Right renal pelvis (tissue), 4 donors: ENCODE results near the gene HIVEP3. TPM values are rescaled to one million over a fixed set of nuclear protein-coding genes. Genes with fewer than 3 reads are reported as not detected.

Experiments used
- DNase-seq, 4 donors: peaks; one replicate each; pipeline ENCODE4 v3.0.0-alpha.2; 2013; ENCODE audit warnings: low read depth in 4 of 4, low spot score in 3 of 4, missing footprints in 1 of 4
- polyA plus RNA-seq, 4 donors: library from polyadenylated mRNA; unstranded; fragments of 120-200 nt; gene quantifications; one replicate each; pipeline ENCODE4 v1.2.1, GENCODE V29; 2013; ENCODE audit not compliant: insufficient read length in 4 of 4

HIVEP3 gene
- polyA plus RNA-seq, 4 donors, result 3.9 to 4.9 (median 4.5) TPM

DNA sequence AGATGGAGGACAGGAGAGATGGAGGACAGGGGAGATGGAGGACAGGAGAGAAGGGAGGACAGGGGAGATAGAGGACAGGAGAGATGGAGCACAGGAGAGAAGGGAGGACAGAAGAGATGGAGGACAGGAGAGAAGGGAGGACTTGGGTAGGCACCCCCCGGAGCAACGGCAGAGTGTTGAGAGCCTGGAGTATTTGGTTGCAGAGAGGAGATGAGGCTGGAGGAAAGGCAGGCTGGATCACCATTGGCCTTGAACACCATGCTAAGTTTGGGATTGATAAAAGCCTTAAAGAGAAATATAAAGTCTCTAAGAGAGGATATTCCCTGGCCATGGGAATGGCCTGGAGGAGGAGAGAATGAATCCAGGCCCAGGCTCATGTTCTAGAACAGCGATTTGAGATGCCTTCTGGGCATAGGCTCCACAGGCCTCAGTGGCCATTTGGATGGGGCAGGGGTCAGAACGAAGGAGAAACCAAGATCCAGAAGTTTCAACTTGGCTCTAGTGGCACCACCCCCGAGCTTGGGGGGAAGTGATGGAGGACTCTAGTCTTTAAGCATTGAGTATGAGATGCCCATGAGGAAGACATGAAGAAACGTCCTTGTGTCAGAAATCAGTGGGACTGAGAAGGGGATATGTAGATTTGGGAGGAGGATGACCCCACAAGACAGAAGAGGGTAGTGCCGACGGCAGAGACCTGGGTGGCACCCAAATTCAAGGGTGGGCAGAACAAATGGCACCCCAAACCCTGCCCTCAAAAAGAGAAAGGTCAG, 386.3 kb downstream of the HIVEP3 start:
- DNase-seq, result no peak

DNA sequence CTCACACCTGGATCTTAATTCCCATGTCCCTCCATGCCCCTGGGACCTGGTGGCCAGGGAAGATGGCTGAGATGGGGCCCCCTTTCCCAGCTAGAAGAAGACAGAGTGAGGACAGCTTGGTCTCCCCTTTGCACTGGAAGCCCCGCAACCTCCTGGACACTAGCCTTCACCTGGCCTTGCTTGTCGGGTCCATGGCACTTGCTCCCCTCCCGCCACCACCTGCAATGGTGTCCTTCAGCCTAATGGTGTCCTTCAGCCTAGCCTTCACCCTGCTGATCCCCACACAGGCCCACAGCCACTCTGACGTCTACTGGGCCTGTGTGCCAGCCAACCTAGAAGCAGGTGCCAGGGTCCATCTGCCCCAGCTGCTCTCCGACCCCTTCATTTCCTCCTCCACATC, 388.3 kb downstream of the HIVEP3 start:
- no peak for DNase-seq

DNA sequence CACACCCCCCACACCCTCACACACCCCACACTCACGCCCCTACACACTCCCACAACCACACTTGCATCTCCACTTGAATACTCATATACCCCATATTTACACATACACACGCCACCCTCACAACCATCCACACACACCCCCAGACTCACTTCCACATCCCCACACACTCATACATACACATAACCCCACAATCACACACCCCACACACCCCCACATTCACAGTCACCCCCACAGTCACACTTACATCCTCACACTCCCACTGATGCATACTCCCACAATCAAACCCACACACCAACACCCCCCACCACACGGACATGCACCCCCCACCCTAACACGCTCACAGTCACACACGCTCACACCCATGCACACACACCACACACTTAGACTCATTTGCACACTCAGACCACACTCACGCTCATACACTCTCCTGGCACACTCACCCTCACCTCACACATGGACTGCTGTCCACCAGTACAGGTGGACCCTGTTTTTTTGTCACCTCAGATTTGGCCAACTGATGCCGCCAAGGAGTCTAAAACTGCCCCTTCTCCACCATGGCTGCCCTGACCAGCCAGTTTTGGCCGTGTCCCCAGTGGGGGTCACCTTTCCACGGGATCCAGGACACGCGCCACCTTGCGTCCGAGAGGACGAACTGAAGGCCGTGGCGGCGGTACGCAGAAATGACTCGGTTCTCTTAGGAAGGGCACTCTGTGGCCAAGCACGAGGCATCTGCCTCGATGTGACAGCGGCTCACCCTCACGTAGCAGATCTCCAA, 388.9 kb downstream of the HIVEP3 start:
- DNase-seq, result no peak

DNA sequence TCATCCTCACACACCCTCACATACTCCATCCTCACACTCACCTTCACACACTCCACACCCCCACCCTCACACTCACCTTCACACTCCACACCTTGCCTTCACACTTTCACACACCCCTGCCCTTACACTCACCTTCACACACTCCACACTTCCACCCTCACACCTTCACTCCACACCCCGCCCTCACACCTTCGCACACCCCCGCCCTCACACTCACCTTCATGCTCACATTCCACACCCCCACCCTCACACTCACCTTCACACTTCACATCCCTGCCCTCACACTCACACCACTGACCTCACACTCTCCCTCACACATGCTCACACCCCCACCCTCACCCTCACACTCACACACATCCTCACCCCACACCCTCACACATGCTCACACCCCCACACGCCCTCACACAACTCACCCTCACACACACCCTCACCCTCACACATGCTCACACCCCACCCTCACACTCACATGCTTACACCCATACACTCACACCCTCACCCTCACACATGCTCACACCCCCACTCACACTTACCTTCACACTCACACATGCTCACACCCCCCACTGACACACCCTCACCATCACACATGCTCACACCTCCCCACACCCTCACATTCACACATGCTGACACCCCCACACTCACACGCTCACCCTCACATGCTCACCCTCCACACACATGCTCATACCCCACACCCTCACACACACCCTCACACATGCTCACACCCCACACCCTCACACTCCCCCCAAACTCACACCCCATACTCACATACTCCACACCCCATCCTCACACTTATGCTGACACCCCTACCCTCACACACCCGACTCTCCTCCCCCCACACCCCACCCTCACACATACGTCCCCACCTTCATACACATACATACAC, 389.8 kb downstream of the HIVEP3 start:
- no peak for DNase-seq

GRCh38 chr1:41528106-41528505, 390.6 kb downstream of the HIVEP3 start:
- no peak for DNase-seq

DNA sequence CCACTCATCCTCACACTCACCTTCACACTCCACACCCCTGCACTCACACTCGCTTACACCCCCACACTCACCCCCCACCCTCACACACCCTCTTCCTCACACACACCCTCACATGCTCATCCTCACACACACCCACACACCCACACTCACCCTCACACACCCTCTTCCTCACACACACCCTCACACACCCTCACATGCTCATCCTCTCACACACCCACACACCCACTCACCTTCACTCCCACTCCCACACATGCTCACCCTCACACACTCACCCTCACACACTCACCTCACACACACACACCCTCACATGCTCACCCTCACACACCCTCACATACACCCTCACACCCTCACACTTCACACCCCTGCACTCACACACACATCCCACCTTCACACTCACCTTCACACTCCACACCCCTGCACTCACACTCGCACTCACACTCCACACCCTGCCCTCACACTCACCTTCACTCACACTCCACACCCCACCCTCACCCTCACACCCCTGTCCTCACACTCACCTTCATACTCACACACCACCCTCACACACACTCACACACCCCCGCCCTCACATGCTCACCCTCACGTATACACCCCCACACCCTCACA, 391.7 kb downstream of the HIVEP3 start:
- DNase-seq, result no peak

DNA sequence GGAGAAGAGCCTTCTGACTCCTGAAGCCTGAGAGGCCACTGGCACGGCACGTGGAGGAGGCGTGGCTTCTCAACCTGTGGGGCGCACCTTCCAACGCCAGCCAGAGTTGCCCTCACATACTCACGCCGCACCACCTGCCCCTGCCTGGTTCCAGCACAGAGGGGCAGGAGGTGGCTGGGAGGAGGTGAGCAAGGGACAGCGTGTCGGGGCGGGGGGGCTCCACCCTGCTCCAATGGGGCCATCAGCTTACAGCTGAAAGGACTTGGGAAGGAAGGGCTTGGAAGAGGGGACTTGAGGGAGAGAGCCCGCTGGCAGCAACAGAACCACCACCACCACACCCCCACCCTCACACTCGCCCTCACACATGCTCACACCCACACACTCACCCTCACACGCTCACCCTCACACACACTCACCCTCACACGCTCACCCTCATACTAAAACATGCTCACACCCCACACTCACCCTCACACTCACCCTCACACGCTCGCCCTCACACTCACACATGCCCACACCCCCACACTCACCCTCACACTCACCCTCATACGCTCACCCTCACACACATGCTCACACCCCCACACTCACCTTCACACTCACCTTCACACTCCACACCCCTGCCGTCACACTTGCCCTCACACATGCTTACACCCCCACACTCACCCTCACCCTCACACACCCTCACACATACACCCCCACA, 392.7 kb downstream of the HIVEP3 start:
- DNase-seq, result no peak

GRCh38 chr1:41524676-41525675, 393.7 kb downstream of the HIVEP3 start:
- no peak for DNase-seq

- no peak for DNase-seq
These were observed 394.6 kb downstream of the HIVEP3 start for GRCh38 chr1:41523949-41524675.

DNA sequence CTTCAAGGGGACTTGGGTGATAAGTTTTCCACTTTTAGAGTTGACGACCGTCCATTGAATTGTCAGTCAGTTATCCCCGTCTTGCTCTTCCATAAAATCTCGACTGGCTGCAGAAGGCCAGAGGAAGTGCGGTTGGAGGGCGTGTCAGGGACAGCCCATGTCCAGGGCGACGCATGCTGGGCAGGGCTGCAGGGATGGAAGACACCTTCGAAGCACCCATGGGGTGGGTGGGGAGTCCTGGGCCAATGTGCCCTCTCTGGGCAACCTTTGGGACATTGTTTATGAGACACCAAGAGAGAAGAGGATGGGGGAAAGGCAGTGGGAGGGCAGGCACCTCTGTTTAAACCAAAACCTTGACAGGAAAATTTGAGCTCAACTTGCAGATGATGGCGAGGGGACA, 395.7 kb downstream of the HIVEP3 start:
- DNase-seq, result no peak

GRCh38 chr1:41521766-41522165, 397.0 kb downstream of the HIVEP3 start:
- no peak for DNase-seq

GRCh38 chr1:41520951-41521752, 397.6 kb downstream of the HIVEP3 start:
- DNase-seq, result no peak

- DNase-seq, result no peak
These were observed 399.1 kb downstream of the HIVEP3 start for GRCh38 chr1:41519667-41520066.

- DNase-seq, result no peak
These were observed 400.3 kb downstream of the HIVEP3 start for GRCh38 chr1:41518471-41518870.

GRCh38 chr1:41517062-41517438, 401.7 kb downstream of the HIVEP3 start:
- DNase-seq, result no peak

- DNase-seq, result peak; percentile 85 to 96 (median 87)
These were observed 402.3 kb downstream of the HIVEP3 start for GRCh38 chr1:41516168-41517061.
